Activated T-helper 9 cell treated with anti-CD3 and anti-CD28 coated beads, Interleukin-2, amount 50 U/mL, for 16 hours (primary cell): Measurements from ENCODE around the gene NFYC.
A peak's percentile ranks its signal among the peaks of the same experiment; 100 is the strongest.

ENCODE experiments used
- DNase-seq: peaks from one replicate; pipeline ENCODE4 v3.0.0-alpha.2; 2020; ENCODE audit warnings: low read depth

NFYC gene

GRCh38 chr1:40691538-40692428, at the start of gene NFYC:
Gene NFYC, plus strand, starts transcription at chr1:40691704. Its CDS starts 47,140 bp downstream, at chr1:40738844.
- DNase-seq = peak; percentile 90

GRCh38 chr1:40645118-40645680, 46.3 kb upstream of the NFYC start:
- no peak for DNase-seq

- DNase-seq = no peak
Observed at GRCh38 chr1:40646315-40646714, 45.2 kb upstream of the NFYC start.

- no peak for DNase-seq
Observed at GRCh38 chr1:40648200-40648599, 43.3 kb upstream of the NFYC start.

- DNase-seq = no peak
Observed at GRCh38 chr1:40648928-40649591, 42.4 kb upstream of the NFYC start.

GRCh38 chr1:40649592-40649930, 41.9 kb upstream of the NFYC start:
- no peak for DNase-seq

GRCh38 chr1:40650075-40650474, 41.4 kb upstream of the NFYC start:
- no peak for DNase-seq

- no peak for DNase-seq
Observed at GRCh38 chr1:40651138-40651857, 40.2 kb upstream of the NFYC start.

- no peak for DNase-seq
Observed at GRCh38 chr1:40652468-40652867, 39.0 kb upstream of the NFYC start.

GRCh38 chr1:40652979-40653378, 38.5 kb upstream of the NFYC start:
- no peak for DNase-seq

- no peak for DNase-seq
Observed at GRCh38 chr1:40653851-40654537, 37.5 kb upstream of the NFYC start.

- no peak for DNase-seq
Observed at GRCh38 chr1:40657046-40657445, 34.5 kb upstream of the NFYC start.

- DNase-seq = no peak
Observed at GRCh38 chr1:40658751-40659648, 32.5 kb upstream of the NFYC start.

GRCh38 chr1:40659649-40659947, 31.9 kb upstream of the NFYC start:
- no peak for DNase-seq

- no peak for DNase-seq
Observed at GRCh38 chr1:40661678-40662077, 29.8 kb upstream of the NFYC start.

GRCh38 chr1:40662151-40662550, 29.4 kb upstream of the NFYC start:
- DNase-seq = no peak

- no peak for DNase-seq
Observed at GRCh38 chr1:40662864-40663263, 28.6 kb upstream of the NFYC start.

- no peak for DNase-seq
Observed at GRCh38 chr1:40663324-40664166, 28.0 kb upstream of the NFYC start.

- no peak for DNase-seq
Observed at GRCh38 chr1:40664167-40664537, 27.4 kb upstream of the NFYC start.

GRCh38 chr1:40664791-40665190, 26.7 kb upstream of the NFYC start:
- DNase-seq = no peak
